Stimulated activated naive CD8-positive, alpha-beta T cell treated with anti-CD3 and anti-CD28 coated beads, Interleukin-15, amount 100 ng/mL, for 72 hours (primary cell): Measurements from ENCODE around the gene CAMTA1.

Source experiments
- ATAC-seq: fragments of 150-1000 bp; cut with Tn5 transposase; 2 replicates; pipeline ENCODE4 v1.10.0; 2021; ENCODE audit warnings: mild to moderate bottlenecking, moderate library complexity
- DNase-seq, 2 donors: peaks; one replicate each; pipeline ENCODE4 v3.0.0; 2021 to 2022
- H3K27ac Mint-ChIP-seq, 2 donors: one replicate each; pipeline ENCODE4 v1.8.0; 2022; ENCODE audit warnings: mild to moderate bottlenecking in 2 of 2, mixed read lengths in 2 of 2, moderate library complexity in 2 of 2
- H3K27me3 Mint-ChIP-seq: one replicate; pipeline ENCODE4 v1.8.0; 2022; ENCODE audit warnings: mixed read lengths
- H3K4me1 Mint-ChIP-seq: one replicate; pipeline ENCODE4 v1.8.0; 2022; ENCODE audit warnings: mild to moderate bottlenecking, mixed read lengths
- H3K4me3 Mint-ChIP-seq, 2 donors: one replicate each; pipeline ENCODE4 v1.8.0; 2022; ENCODE audit warnings: mild to moderate bottlenecking in 2 of 2, mixed read lengths in 2 of 2, moderate library complexity in 1 of 2
- H3K9me3 Mint-ChIP-seq, 2 donors: one replicate each; pipeline ENCODE4 v1.8.0; 2022; ENCODE audit warnings: mixed read lengths in 2 of 2

The CAMTA1 gene

GRCh38 chr1:7258589-7259135, 473.4 kb downstream of the CAMTA1 start:
- no peak for ATAC-seq
- Mint-ChIP-seq H3K4me1 (no peaks in the 10 kb centered on the region), H3K27me3 (peaks cover 27% of the 10 kb centered on the region), H3K27ac (no peak overlapping the region), H3K9me3 (no peaks in the 10 kb centered on the region), H3K4me3 (no peak overlapping the region)
- no peak for DNase-seq

DNA sequence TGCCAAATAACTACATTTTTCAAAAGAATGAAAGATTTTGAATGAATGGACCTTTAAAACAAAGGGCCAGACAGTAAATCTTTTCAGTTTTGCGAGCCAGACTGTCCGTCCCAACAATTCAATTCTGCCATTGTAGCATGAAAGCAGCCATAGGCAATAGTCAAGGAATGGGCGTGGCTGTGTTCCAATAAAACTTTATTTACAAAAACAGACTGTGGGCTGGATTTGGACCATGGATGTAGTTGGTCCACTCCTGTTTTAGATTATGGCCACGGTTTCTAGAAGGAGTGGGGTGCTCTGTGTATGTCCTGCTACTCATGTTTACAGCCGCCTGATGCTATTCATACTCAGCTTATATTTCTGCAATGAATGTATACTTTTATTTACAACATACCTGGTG, 474.7 kb downstream of the CAMTA1 start:
- peaks cover 26% of the 10 kb centered on the region for H3K27me3 Mint-ChIP-seq
- ATAC-seq (no peak), DNase-seq (no peak)
- no peaks in the 10 kb centered on the region for H3K9me3 Mint-ChIP-seq
- H3K4me1 Mint-ChIP-seq, result no peaks in the 10 kb centered on the region
- no peak overlapping the region for H3K4me3 Mint-ChIP-seq
- H3K27ac Mint-ChIP-seq, result no peak overlapping the region

DNA sequence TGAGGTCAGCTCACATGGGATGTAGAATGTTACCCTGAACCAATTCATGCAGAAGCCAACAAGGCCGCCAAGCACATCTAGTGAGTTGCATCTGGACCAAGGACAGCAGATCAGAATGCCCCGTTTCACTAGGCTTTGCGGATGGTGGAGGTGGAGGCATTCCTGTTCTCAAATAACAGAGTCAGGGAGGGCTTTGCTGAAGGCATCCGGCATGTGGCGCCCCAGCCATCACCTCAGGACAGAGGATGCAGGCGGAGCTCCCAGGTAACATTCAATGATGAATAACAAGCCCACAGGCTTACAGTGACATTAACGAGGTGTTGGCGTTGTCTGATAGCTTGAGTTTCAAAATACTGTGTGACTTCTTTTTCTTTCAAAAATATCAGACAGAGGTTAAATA, 476.2 kb downstream of the CAMTA1 start:
- DNase-seq, result no peak
- ATAC-seq, result no peak
- Mint-ChIP-seq H3K27me3 (peaks cover 34% of the 10 kb centered on the region), H3K27ac (no peak overlapping the region), H3K4me1 (no peaks in the 10 kb centered on the region), H3K9me3 (peaks cover 0 to under 1% of the 10 kb centered on the region in 2 donors), H3K4me3 (no peak overlapping the region)

DNA sequence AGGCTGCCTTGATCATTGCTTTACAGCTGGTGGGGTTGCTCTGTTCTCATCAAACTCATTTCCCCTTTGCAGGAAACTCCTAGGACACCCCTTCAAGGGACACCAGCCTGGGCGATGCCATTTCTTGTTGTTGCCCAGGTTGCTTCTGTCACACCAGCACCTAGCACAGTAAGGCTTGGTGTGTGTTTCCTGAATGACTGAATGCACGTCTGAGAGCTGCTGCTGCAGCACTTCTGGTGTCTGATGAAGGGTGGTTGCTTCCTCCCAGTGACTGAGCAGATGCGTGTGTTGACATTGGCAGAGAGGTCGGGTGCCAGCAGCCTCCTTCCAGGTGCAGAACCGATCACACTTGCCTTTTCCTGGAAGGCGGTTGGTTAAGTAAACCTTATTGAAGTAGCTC, 477.4 kb downstream of the CAMTA1 start:
- DNase-seq, result no peak
- Mint-ChIP-seq H3K4me3 (no peak overlapping the region), H3K27ac (no peak overlapping the region), H3K27me3 (peaks cover 41% of the 10 kb centered on the region), H3K4me1 (no peaks in the 10 kb centered on the region), H3K9me3 (peaks cover 0 to 5% of the 10 kb centered on the region in 2 donors)
- no peak for ATAC-seq

- ATAC-seq (no peak), DNase-seq (no peak)
- no peak overlapping the region for H3K27ac Mint-ChIP-seq
- peaks cover 0 to 12% of the 10 kb centered on the region in 2 donors for H3K9me3 Mint-ChIP-seq
- peaks cover 47% of the 10 kb centered on the region for H3K27me3 Mint-ChIP-seq
- no peak overlapping the region for H3K4me3 Mint-ChIP-seq
- H3K4me1 Mint-ChIP-seq, result no peaks in the 10 kb centered on the region
Observed at GRCh38 chr1:7263021-7263960, 478.0 kb downstream of the CAMTA1 start.

DNA sequence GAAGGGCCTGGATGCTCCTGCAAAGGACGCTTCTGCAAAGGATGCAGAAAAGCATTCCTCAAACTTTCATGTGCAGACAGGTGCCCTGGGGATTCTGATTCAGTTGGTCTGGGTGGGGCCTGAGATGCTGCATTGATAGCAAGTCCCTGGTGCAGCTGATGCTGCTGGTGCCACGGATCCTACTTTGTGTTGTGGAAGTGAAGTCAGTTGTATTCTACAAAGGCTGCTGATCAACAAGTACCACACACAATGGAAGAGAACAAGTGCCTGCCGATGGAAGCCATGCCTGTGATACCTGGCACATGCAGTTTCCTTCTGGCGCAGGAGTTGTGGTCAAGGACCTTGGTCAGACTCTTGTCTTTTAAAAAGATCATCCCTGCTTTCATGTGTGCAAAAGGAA, 478.8 kb downstream of the CAMTA1 start:
- ATAC-seq (no peak), DNase-seq (no peak)
- H3K9me3 Mint-ChIP-seq, result peaks cover 5 to 14% of the 10 kb centered on the region in 2 donors
- H3K4me3 Mint-ChIP-seq, result no peak overlapping the region
- H3K4me1 Mint-ChIP-seq, result no peaks in the 10 kb centered on the region
- no peak overlapping the region for H3K27ac Mint-ChIP-seq
- H3K27me3 Mint-ChIP-seq, result peaks cover 48% of the 10 kb centered on the region

DNA sequence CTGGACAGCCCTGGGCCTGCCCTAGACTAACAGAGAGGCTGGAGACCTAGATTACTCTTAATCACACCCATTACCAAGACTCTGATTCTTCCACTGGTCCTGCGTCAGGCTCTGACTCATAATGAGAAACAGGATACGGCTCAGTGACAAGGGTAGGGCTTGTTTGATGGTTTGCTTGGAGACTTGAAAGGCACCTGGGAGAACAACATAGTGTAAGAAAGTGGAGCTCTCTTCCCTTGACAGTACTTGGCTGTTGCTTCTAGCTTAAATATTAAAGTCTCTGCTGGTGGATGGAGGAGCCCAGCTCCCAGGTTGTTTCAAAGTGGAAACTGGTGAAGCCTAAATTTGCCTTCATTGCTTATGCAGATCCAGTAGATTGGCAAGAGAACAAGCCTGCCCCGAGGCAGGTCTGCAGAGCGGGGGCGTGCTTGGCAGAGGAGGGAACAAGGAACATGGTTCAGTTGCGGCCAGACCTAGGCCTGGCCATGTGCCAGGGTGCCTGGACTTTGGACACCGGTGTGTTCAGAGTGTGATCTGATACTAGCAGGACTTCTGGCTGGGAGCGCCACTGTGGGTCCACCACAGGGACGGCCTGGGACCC, 480.6 kb downstream of the CAMTA1 start:
- H3K27me3 Mint-ChIP-seq, result peaks cover 42% of the 10 kb centered on the region
- no peak overlapping the region for H3K4me3 Mint-ChIP-seq
- no peak overlapping the region for H3K27ac Mint-ChIP-seq
- H3K9me3 Mint-ChIP-seq, result peaks cover 12 to 23% of the 10 kb centered on the region in 2 donors
- DNase-seq, result no peak
- ATAC-seq, result no peak
- no peaks in the 10 kb centered on the region for H3K4me1 Mint-ChIP-seq

DNA sequence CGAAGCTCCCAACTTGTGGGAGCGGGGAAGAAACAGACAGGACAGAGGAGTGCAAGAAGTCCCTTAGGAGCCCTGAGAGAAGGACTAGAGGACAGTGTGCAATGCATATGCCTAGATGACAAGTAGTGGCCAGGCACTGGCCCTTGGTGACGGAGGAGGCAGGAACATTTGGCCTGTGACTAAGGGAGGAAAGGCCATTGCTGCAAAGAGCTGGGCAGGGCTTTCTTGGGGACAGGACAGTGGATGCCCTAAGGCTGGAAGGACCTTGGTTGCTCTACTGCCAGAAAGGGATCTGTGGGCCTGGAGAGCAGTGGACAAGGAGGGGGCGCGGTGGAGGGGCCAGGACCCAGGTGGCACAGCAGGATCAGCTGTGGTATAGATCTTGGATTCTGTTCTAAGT, 481.3 kb downstream of the CAMTA1 start:
- H3K4me1 Mint-ChIP-seq, result no peaks in the 10 kb centered on the region
- peak overlapping the region in 1 of 2 donors; percentile 37 for H3K27ac Mint-ChIP-seq
- no peak for DNase-seq
- peaks cover 49% of the 10 kb centered on the region for H3K27me3 Mint-ChIP-seq
- H3K9me3 Mint-ChIP-seq, result peaks cover 12 to 23% of the 10 kb centered on the region in 2 donors
- no peak overlapping the region for H3K4me3 Mint-ChIP-seq
- no peak for ATAC-seq

- peaks cover 12 to 23% of the 10 kb centered on the region in 2 donors for H3K9me3 Mint-ChIP-seq
- H3K27me3 Mint-ChIP-seq, result peaks cover 49% of the 10 kb centered on the region
- no peak overlapping the region for H3K4me3 Mint-ChIP-seq
- H3K4me1 Mint-ChIP-seq, result no peaks in the 10 kb centered on the region
- no peak overlapping the region for H3K27ac Mint-ChIP-seq
- ATAC-seq (no peak), DNase-seq (no peak)
Observed at GRCh38 chr1:7267493-7267892, 482.2 kb downstream of the CAMTA1 start.

DNA sequence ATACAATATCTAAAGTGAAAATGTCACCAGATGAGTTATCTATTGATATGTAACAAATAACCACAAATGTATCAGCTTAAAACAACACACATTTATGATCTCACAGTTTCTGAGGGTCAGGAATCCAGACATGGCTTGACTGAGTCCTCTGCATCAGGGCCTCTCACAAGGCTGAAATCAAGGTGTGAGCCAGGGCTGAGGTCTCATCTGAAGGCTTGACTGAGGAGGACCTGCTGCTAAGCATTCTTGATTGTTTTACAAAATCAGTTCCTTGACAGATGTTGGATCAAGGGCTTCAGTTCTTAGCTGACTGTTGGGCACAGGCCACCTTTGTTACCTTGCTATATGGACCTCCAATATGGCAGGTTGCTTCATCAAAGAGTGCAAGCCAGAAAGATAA, 483.7 kb downstream of the CAMTA1 start:
- Mint-ChIP-seq H3K4me3 (no peak overlapping the region), H3K9me3 (peaks cover 12 to 23% of the 10 kb centered on the region in 2 donors), H3K27ac (no peak overlapping the region), H3K4me1 (no peaks in the 10 kb centered on the region), H3K27me3 (peaks cover 34% of the 10 kb centered on the region)
- no peak for DNase-seq
- no peak for ATAC-seq

DNA sequence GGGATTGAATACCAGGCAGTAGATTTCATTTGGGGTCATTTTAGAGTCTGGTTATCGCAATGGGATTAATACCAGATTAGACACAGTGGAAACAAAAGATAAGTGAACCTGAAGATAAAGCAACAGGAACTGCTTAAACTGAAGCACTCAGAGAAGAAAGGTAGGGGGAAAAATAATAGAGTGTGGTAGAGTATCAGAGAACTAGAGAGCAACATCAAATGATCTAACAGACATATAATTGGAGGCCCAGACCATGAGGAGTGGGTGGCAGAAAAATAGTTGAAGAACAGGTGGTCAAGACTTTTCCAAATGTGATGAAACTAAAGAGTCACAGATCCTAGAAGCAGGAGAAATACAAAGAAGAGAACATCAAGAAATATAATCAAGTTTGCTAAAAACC, 484.3 kb downstream of the CAMTA1 start:
- DNase-seq, result no peak
- Mint-ChIP-seq H3K27ac (no peak overlapping the region), H3K9me3 (peaks cover 12 to 23% of the 10 kb centered on the region in 2 donors), H3K4me1 (no peaks in the 10 kb centered on the region), H3K4me3 (no peak overlapping the region), H3K27me3 (peaks cover 33% of the 10 kb centered on the region)
- no peak for ATAC-seq

GRCh38 chr1:7274256-7274655, 489.0 kb downstream of the CAMTA1 start:
- ATAC-seq, result no peak
- peaks cover 20% of the 10 kb centered on the region for H3K27me3 Mint-ChIP-seq
- H3K9me3 Mint-ChIP-seq, result peaks cover 6 to 15% of the 10 kb centered on the region in 2 donors
- no peaks in the 10 kb centered on the region for H3K4me1 Mint-ChIP-seq
- DNase-seq, result no peak
- H3K27ac Mint-ChIP-seq, result no peak overlapping the region
- H3K4me3 Mint-ChIP-seq, result no peak overlapping the region

- ATAC-seq (no peak), DNase-seq (no peak)
- Mint-ChIP-seq H3K4me3 (no peak overlapping the region), H3K4me1 (no peaks in the 10 kb centered on the region), H3K9me3 (peaks cover 0 to 7% of the 10 kb centered on the region in 2 donors), H3K27me3 (peaks cover 22% of the 10 kb centered on the region), H3K27ac (no peak overlapping the region)
Observed at GRCh38 chr1:7278045-7278444, 492.8 kb downstream of the CAMTA1 start.

- Mint-ChIP-seq H3K9me3 (peaks cover 0 to 7% of the 10 kb centered on the region in 2 donors), H3K27me3 (peaks cover 27% of the 10 kb centered on the region), H3K4me3 (no peak overlapping the region), H3K4me1 (no peaks in the 10 kb centered on the region), H3K27ac (peak overlapping the region in 1 of 2 donors; percentile 2)
- ATAC-seq (no peak), DNase-seq (no peak)
Observed at GRCh38 chr1:7278827-7279765, 493.8 kb downstream of the CAMTA1 start.

GRCh38 chr1:7279769-7280168, 494.5 kb downstream of the CAMTA1 start:
- Mint-ChIP-seq H3K4me3 (no peak overlapping the region), H3K27ac (no peak overlapping the region), H3K4me1 (no peaks in the 10 kb centered on the region), H3K27me3 (peaks cover 27% of the 10 kb centered on the region), H3K9me3 (peaks cover 0 to 7% of the 10 kb centered on the region in 2 donors)
- DNase-seq (no peak), ATAC-seq (no peak)
